ENCODE results near the gene SH2D5.

DNA sequence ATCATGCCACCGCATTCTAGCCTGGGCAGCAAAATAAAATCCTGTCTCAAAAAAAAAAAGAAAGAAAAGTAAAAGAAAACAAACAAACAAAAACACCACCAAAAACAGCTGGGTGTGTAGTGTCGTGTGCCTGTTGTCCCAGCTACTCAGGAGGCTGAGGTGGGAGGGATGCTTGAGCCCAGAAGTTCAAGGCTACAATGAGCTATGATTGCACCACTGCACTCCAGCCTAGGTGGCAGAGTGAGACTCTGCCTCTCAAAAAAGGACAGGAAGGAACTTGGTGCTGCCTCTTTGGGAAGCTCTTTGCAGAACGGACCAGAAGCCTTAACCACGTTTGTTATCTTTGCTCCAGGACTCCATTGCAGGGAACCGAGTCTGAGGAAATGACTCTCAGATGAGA lies 25.7 kb downstream of the SH2D5 start:
- TF ChIP-seq, protein P1, sequence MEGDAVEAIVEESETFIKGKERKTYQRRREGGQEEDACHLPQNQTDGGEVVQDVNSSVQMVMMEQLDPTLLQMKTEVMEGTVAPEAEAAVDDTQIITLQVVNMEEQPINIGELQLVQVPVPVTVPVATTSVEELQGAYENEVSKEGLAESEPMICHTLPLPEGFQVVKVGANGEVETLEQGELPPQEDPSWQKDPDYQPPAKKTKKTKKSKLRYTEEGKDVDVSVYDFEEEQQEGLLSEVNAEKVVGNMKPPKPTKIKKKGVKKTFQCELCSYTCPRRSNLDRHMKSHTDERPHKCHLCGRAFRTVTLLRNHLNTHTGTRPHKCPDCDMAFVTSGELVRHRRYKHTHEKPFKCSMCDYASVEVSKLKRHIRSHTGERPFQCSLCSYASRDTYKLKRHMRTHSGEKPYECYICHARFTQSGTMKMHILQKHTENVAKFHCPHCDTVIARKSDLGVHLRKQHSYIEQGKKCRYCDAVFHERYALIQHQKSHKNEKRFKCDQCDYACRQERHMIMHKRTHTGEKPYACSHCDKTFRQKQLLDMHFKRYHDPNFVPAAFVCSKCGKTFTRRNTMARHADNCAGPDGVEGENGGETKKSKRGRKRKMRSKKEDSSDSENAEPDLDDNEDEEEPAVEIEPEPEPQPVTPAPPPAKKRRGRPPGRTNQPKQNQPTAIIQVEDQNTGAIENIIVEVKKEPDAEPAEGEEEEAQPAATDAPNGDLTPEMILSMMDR (conservative IDR thresholded peaks at IDR 0.05; ENCODE audit: low read length), result no peak
- TF ChIP-seq EZH2phosphoT487 (IDR thresholded peaks at IDR 0.05; ENCODE audit: borderline replicate concordance, low read depth, low read length), result no peak

Data from OCI-LY7 (cell line).